GM12864 (cell line): ENCODE measurements around the gene FOXJ3.

Experiments used
- DNase-seq: peaks from one replicate; pipeline ENCODE4 v3.0.0-alpha.2; 2011; ENCODE audit warnings: low read depth
- H3K4me3 ChIP-seq: 2 replicates; pipeline ENCODE4 v1.5.1; 2011; ENCODE audit warnings: mild to moderate bottlenecking, low read depth, low read length, control low read depth
- CTCF ChIP-seq: IDR thresholded peaks from 2 replicates; pipeline ENCODE4 v1.5.1; 2011; ENCODE audit warnings: low read depth, mild to moderate bottlenecking, moderate library complexity, low read length, control low read depth, inconsistent platforms; ENCODE audit errors: missing control alignments

The FOXJ3 gene

DNA sequence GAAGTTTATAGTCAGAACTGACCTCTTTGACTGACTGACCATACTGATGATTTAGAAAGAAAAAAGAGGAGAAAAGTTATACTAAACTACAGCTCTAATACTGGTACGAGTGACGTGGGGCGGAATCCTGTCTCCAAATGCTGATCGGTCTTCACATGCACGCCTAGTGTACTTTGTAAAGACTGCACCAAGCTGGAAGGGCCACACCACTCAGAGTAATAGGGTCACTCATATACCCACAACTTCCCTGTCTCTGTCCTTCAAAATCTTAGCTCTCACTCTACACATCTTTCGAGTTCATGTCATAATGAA lies 151.1 kb downstream of the FOXJ3 start:
- TF ChIP-seq CTCF = no peak
- H3K4me3 ChIP-seq = no peak overlapping the region
- no peak for DNase-seq

DNA sequence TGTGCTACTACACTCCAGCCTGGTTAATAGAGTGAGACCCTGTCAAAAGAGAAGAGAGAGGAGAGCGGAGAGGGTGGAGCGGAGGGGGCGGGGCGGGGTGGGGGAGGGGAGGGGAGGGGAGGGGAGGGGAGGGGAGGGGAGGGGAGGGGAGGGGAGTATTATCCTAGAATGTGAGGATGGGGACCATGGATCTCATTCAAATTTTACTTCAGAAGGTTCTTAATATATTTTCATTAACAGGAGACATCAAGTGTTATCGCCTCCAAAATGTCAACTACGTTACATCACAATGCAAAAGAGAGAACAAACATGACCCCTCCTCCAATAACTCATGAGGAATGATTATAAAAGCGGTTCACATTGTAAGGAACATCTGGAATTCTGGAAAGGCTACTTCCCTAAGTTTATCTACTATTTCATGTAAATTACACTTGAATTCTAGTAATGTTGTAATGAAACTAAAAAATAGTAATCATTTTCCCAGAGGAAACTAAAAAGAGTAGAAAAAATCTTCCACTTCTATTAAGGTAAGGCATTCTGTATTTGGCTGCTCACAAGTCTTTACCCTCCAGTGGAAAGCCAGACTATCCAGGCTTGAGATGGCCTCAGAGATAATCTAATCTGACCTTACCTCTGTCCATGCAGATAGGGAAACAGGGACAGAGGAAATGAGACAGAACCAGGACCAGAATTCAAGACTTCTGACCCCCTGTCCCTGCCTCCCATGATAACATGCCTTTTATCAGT lies 151.7 kb downstream of the FOXJ3 start:
- no peak overlapping the region for H3K4me3 ChIP-seq
- no peak for TF ChIP-seq CTCF
- DNase-seq = no peak

GRCh38 chr1:42181687-42182086 lies 153.3 kb downstream of the FOXJ3 start:
- TF ChIP-seq CTCF = no peak
- no peak for DNase-seq
- H3K4me3 ChIP-seq = no peak overlapping the region

DNA sequence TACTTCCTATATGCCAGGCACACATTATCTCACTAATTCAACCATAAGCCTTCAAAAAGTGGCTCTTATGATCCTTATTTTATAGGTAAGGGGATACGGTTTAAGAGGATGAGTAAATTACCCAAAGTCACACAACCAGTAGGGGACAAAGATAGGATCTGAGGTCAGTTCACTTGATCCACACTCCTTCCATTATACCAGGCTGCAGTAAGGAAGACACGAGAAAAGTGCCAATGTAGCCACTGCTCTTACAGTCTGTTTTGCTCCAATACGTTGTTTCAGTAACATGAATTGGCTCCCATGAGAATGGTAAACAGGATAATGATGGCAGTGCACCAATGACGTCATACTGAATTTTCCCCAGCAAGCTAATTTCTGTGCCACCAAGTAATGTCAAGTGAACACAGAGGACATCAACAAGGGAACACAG lies 155.1 kb downstream of the FOXJ3 start:
- no peak for DNase-seq
- no peak overlapping the region for H3K4me3 ChIP-seq
- no peak for TF ChIP-seq CTCF

DNA sequence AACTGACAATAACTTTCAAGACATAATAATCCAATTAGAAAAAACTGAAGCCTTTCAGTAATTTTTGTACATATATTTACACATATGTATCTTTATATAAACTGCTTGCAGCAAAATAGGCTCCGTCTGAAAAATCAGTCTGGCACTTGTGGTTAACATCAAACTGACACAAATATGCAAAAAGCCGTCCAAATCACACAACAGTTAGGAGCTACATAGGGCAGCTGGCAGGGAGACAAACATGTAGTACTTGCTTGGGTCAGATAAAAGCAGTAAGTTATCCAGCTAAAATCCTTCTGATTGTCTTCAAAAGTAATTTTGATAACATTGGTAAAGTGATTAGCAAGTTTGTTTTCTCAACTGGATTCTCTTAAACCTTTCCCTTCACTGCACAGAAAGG lies 155.8 kb downstream of the FOXJ3 start:
- no peak for TF ChIP-seq CTCF
- H3K4me3 ChIP-seq = no peak overlapping the region
- no peak for DNase-seq

- no peak for DNase-seq
- no peak overlapping the region for H3K4me3 ChIP-seq
- TF ChIP-seq CTCF = no peak
Measured at GRCh38 chr1:42178249-42178648, 156.8 kb downstream of the FOXJ3 start.

GRCh38 chr1:42177541-42177981 lies 157.5 kb downstream of the FOXJ3 start:
- DNase-seq = no peak
- H3K4me3 ChIP-seq = no peak overlapping the region
- TF ChIP-seq CTCF = no peak
